HG03565 (cell line): Measurements from ENCODE around the gene RASSF8.

Experiments used
- ATAC-seq: cut with Tn5 transposase; IDR thresholded peaks from one replicate; pipeline ENCODE4 v1.9.1; 2021; ENCODE audit warnings: mild to moderate bottlenecking, moderate library complexity; ENCODE audit not compliant: unreplicated experiment

RASSF8 gene

GRCh38 chr12:25960961-25961360 lies 2.5 kb downstream of the RASSF8 start:
- ATAC-seq = no peak

GRCh38 chr12:25962932-25963525 lies 4.5 kb downstream of the RASSF8 start:
- no peak for ATAC-seq

- no peak for ATAC-seq
These were observed 7.2 kb downstream of the RASSF8 start for GRCh38 chr12:25965682-25966081.

- no peak for ATAC-seq
These were observed 11.6 kb downstream of the RASSF8 start for GRCh38 chr12:25970082-25970481.

- no peak for ATAC-seq
These were observed 12.6 kb downstream of the RASSF8 start for GRCh38 chr12:25970916-25971653.

GRCh38 chr12:25971654-25972041 lies 13.2 kb downstream of the RASSF8 start:
- no peak for ATAC-seq

- ATAC-seq = no peak
These were observed 14.3 kb downstream of the RASSF8 start for GRCh38 chr12:25972783-25973182.

- ATAC-seq = no peak
These were observed 16.7 kb downstream of the RASSF8 start for GRCh38 chr12:25975179-25975578.

- no peak for ATAC-seq
These were observed 17.2 kb downstream of the RASSF8 start for GRCh38 chr12:25975682-25976081.

GRCh38 chr12:25976289-25976688 lies 17.8 kb downstream of the RASSF8 start:
- ATAC-seq = no peak

- ATAC-seq = no peak
These were observed 18.6 kb downstream of the RASSF8 start for GRCh38 chr12:25977047-25977446.

- ATAC-seq = no peak
These were observed 20.6 kb downstream of the RASSF8 start for GRCh38 chr12:25979059-25979458.

GRCh38 chr12:25979563-25979962 lies 21.1 kb downstream of the RASSF8 start:
- ATAC-seq = no peak

GRCh38 chr12:25980035-25980434 lies 21.6 kb downstream of the RASSF8 start:
- ATAC-seq = no peak

- no peak for ATAC-seq
These were observed 23.1 kb downstream of the RASSF8 start for GRCh38 chr12:25981597-25981996.

- ATAC-seq = no peak
These were observed 23.9 kb downstream of the RASSF8 start for GRCh38 chr12:25982416-25982815.

- no peak for ATAC-seq
These were observed 25.1 kb downstream of the RASSF8 start for GRCh38 chr12:25983625-25984024.

- ATAC-seq = no peak
These were observed 26.3 kb downstream of the RASSF8 start for GRCh38 chr12:25984759-25985158.

GRCh38 chr12:25985316-25986175 lies 27.1 kb downstream of the RASSF8 start:
- no peak for ATAC-seq

- ATAC-seq = no peak
These were observed 27.7 kb downstream of the RASSF8 start for GRCh38 chr12:25986180-25986579.

GRCh38 chr12:25988505-25988904 lies 30.0 kb downstream of the RASSF8 start:
- ATAC-seq = no peak

- ATAC-seq = no peak
These were observed 32.0 kb downstream of the RASSF8 start for GRCh38 chr12:25990495-25990894.
